Measurements from ENCODE around the gene COL20A1. TPM values are rescaled to one million over a fixed set of nuclear protein-coding genes. Genes with fewer than 3 reads are reported as not detected.
A peak's percentile ranks its signal among the peaks of the same experiment; 100 is the strongest.

Gene COL20A1
- total RNA-seq, 2 donors from 2014 or later, result 0.50 to 0.58 TPM

DNA sequence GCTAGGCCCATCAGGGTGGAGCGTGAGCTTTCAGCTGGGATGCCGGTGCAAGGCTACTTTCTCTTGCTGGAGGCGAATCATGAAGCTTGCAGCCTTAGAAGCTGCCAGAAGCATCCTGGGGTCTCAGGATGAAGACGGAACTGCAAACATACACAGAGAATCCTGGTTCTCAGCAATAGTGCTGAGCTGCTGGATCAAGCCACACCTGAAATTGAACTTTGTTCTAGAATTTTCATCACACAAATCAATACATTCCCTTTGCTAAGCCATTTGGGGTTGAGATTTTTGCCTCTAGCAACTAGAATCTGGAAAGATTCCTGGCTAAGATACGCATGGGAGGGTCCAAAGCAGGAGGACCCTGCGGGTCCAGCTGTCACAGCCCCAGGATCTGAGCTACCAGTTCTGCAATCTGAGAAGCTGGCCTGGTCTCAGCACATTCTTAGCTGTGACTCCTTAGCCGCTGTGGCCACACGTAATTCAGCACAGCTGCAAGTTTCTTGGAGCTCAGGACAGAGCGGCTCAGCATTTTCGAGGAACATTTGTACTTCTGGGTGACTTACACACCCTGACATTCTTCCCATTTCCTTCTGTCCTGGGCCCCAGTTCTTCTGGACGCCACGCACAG is 27.0 kb upstream of the COL20A1 start:
- Mint-ChIP-seq H3K4me1 (ENCODE audit: low read depth) (peaks cover 5% of the 10 kb centered on the region), H3K27me3 (ENCODE audit: low read depth) (peaks cover 19% of the 10 kb centered on the region), H3K36me3 (ENCODE audit: insufficient read depth in 2 of 2) (no peaks in the 10 kb centered on the region), H3K4me3 (no peak overlapping the region), H3K9me3 (no peaks in the 10 kb centered on the region), H3K27ac (no peak overlapping the region)
- ATAC-seq (replicated peaks in 1 of 2) (no peak), DNase-seq (no peak)

DNA sequence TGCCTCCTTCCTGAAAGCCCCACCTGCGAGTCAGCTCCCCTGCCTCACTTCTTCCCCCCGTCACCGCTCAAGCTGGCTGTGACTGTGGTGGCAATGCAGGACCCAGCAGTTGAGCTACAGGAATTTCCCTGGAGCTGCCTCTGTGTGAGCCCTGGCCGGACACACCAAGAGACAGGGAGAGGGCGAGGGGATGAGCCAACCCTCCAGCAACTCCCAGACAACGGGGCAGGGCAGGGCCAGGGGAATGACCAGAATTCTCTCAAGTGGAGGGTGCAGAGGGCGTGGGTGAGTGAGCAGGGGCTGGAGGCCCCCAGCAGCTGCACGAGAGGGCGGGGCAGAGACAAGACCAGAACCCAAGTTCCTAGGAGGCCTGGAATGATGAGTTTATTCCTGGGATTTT is 25.3 kb upstream of the COL20A1 start:
- H3K4me3 Mint-ChIP-seq, result no peak overlapping the region
- H3K27ac Mint-ChIP-seq, result no peak overlapping the region
- peaks cover 13% of the 10 kb centered on the region for H3K27me3 Mint-ChIP-seq (ENCODE audit: low read depth)
- H3K36me3 Mint-ChIP-seq (ENCODE audit: insufficient read depth in 2 of 2), result no peaks in the 10 kb centered on the region
- DNase-seq (no peak), ATAC-seq (replicated peaks in 1 of 2) (no peak)
- H3K4me1 Mint-ChIP-seq (ENCODE audit: low read depth), result peaks cover 13% of the 10 kb centered on the region
- no peaks in the 10 kb centered on the region for H3K9me3 Mint-ChIP-seq

DNA sequence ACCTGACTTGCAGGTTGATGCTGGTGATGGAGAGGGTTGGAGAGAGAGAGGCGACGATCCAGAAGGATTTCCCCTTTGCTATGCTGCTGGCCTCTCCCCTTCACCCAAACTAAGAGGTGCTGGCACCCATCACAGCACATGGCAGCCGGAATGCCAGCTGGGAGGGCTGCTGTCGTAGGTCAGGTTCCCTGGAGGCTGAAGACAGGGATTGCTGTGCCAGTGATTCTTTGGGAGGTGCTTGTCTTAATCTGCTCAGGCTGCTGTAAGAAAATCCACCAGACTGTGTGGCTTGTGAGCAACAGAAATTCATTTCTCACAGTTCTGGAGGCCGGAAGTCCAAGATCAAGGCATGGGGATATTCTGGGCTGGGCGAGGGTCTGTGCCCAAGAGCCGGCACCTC is 24.7 kb upstream of the COL20A1 start:
- H3K27me3 Mint-ChIP-seq (ENCODE audit: low read depth), result peaks cover 7% of the 10 kb centered on the region

DNA sequence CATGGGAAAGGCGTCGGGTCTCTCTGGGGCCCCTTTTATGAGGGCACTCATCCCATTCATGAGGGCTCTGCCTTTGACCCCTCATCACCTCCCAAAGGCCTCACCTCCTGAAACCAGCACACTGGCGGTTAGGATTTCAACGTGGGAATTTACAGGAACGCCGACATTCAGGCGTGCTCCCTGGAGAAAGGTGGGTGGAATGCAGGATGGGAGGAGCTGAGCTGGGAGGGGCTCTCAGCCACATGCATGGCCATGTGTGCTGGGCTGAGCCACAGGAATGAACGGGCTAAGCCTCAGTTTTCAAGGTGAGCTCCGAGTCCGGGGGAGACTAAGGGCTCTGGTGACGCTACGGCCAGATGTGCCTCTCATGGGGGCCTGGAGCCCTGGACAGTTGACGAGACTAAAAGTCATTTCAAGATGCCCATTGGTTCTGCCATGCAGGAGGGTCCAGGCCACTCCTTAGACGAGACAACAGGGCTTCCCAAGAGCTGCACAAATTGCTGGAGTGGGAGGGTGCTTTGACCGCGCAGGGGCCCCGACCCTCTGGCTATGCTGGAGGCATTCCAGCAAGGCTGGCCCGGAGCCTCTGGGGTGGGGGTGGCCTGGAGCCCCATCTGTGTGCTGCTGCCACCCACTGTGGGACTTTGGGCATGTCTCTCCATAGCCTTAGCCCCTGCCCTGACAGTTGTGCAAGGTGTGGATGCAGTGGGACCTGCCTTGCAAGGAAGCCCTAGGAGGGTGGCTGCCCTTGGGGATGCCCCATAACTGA is 24.1 kb upstream of the COL20A1 start:
- Mint-ChIP-seq H3K27me3 (ENCODE audit: low read depth) (peaks cover 6% of the 10 kb centered on the region), H3K36me3 (ENCODE audit: insufficient read depth in 2 of 2) (no peaks in the 10 kb centered on the region), H3K27ac (no peak overlapping the region), H3K4me1 (ENCODE audit: low read depth) (peaks cover 20% of the 10 kb centered on the region), H3K9me3 (no peaks in the 10 kb centered on the region), H3K4me3 (no peak overlapping the region)
- ATAC-seq (replicated peaks in 1 of 2), result no peak
- no peak for DNase-seq

More for the DNA sequence above, 24.7 kb upstream of the COL20A1 start:
- DNase-seq, result no peak
- H3K27ac Mint-ChIP-seq, result no peak overlapping the region
- H3K4me1 Mint-ChIP-seq (ENCODE audit: low read depth), result peaks cover 14% of the 10 kb centered on the region
- H3K4me3 Mint-ChIP-seq, result no peak overlapping the region
- ATAC-seq (replicated peaks in 1 of 2), result no peak
- no peaks in the 10 kb centered on the region for H3K9me3 Mint-ChIP-seq
- H3K36me3 Mint-ChIP-seq (ENCODE audit: insufficient read depth in 2 of 2), result no peaks in the 10 kb centered on the region

DNA sequence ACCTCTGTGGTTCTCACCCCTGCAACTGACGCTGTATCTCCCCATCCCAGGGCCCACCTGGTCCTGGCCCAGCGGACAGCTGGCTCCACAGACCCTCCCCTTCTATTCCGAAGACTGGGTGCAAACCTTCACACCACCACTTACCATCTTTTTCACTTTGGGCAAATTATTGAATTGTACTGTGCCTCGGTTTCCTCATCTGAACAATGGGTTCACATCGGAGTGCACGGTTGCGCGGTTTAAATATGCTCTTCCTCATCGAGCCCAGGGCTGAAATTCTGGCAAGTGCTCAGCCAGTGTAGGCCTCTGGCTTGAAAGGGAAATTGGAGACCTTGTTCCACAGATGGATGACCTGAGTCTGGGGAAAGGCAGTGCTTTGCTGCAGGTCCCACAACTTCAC is 23.3 kb upstream of the COL20A1 start:
- DNase-seq, result no peak
- Mint-ChIP-seq H3K27ac (no peak overlapping the region), H3K4me3 (no peak overlapping the region), H3K36me3 (ENCODE audit: insufficient read depth in 2 of 2) (no peaks in the 10 kb centered on the region), H3K4me1 (ENCODE audit: low read depth) (peaks cover 23% of the 10 kb centered on the region), H3K9me3 (no peaks in the 10 kb centered on the region), H3K27me3 (ENCODE audit: low read depth) (peaks cover under 1% of the 10 kb centered on the region)
- ATAC-seq (replicated peaks in 1 of 2), result no peak

DNA sequence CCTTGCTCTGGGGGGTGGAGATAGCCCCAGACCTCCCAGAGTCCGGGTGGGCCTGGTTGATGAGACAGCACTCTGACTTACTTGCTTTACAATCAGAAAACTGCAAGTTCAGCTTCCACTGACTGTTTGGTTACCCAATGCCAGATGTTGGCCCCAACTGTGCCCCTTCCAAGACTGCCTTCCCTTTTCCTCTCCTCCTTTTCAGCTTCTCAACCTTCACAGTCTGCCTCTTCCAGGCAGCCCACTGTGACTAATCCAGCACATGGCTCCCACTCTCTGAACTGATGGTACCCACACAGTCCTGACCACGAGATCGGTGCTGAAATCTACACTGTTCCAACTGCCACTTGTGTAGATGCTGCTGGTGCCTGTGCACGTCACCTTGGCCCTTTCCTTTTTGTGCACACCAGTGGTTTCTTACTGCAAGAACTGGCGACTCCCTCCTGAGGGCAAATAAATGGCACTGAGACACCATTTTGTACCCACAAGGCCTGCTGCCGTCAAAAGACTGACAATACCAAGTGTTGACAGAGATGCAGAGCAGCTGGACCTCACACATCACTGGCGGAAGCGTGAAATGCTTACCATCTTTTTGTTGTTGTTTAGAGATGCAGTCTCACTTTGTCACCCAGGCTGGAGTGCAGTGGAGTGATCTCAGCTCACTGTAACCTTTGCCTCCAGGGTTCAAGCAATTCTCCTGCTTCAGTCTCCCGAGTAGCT is 22.2 kb upstream of the COL20A1 start:
- DNase-seq (no peak), ATAC-seq (replicated peaks in 1 of 2) (no peak)
- peaks cover 25% of the 10 kb centered on the region for H3K4me1 Mint-ChIP-seq (ENCODE audit: low read depth)
- H3K4me3 Mint-ChIP-seq, result no peak overlapping the region
- H3K27ac Mint-ChIP-seq, result no peak overlapping the region
- H3K27me3 Mint-ChIP-seq (ENCODE audit: low read depth), result no peaks in the 10 kb centered on the region
- H3K9me3 Mint-ChIP-seq, result no peaks in the 10 kb centered on the region
- H3K36me3 Mint-ChIP-seq (ENCODE audit: insufficient read depth in 2 of 2), result no peaks in the 10 kb centered on the region

DNA sequence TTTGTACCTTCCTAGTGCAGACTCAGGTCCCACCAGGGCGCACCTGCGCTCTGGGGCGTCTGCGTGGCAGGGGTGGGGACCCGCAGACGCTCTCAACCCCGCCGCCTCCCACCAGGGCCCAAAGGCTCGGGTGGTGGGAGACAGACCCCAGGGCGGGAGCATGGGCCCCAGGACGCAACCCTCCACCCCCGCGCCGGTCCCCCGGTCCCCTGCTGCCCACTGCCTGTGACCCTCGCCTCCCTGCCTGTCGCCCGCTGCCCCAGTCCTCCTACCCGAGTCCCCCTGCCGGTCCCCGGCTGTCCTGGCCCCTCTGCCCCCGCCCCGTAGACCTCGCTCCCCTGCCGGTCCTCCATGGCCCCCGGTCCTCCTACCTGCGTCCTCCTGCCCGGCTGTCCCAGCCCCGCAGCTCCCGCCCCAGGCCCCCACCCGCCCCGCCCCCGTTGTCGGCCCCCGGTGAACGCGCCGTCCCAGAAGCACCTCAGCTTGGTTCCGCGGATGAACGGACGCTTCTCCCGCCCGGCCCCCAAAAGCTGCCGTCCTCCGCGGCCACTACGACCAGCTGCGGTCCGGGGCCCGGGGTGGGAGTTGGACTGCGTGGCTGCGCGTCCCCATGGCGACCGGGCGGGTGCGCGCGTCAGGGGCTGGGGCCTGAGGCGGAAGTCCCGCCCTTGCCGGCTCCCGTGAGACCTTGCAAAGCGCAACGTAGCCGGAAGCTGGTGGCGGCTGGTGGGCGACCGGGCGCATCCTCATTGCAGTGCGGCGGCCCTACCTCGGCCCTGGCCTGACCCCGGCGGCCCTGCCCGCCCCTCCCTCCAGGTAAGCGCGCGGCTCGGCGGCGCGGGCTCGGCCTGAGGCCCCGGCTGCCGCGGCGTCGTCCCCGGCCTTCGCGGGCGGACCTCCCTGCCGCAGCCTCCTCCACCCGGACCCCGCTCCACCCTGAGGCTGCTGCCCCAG is 20.6 kb upstream of the COL20A1 start, which contains the start of gene ARFGAP1:
TSS of gene ARFGAP1 (plus strand) at position 709 of the 954 bp plus-strand sequence. CDS start 2,768 bp downstream, outside the sequence.
- ATAC-seq (replicated peaks in 1 of 2) (peak; percentile 99), DNase-seq (peak; percentile 93 to 94)
- H3K36me3 Mint-ChIP-seq (ENCODE audit: insufficient read depth in 2 of 2), result no peaks in the 10 kb centered on the region
- H3K9me3 Mint-ChIP-seq, result no peaks in the 10 kb centered on the region
- peak within 1 kb of the TSS; percentile 95 to 96 for H3K4me3 Mint-ChIP-seq
- peaks cover 25% of the 10 kb centered on the region for H3K4me1 Mint-ChIP-seq (ENCODE audit: low read depth)
- peak within 1 kb of the TSS; percentile 95 for H3K27ac Mint-ChIP-seq
- no peaks in the 10 kb centered on the region for H3K27me3 Mint-ChIP-seq (ENCODE audit: low read depth)

DNA sequence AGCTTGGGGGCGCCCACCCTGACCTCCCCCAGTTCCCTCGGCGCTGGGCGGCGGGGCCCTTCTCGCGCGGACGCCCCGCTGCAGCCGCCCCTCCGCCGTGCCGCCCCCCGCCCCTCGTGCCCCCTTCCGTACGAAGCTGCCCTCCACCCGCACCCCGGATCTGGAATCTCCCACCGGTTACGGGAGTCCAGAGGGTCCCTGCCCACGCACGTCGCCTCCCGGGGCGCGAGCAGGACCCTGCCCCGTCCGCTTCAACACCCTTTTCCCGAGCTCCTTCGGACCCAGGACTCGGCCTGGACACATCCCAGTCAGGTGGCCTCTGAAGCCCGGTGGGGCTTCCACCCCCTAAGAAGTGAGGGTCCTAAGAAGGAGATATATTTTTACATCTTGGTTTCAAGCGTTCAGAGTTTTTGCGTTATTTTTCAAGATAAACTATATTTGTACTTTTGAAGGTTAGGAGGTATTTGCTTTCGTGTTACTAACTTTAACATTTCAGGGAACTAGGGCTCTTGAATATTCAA is 19.9 kb upstream of the COL20A1 start:
- Mint-ChIP-seq H3K36me3 (ENCODE audit: insufficient read depth in 2 of 2) (no peaks in the 10 kb centered on the region), H3K9me3 (no peaks in the 10 kb centered on the region), H3K4me1 (ENCODE audit: low read depth) (peaks cover 25% of the 10 kb centered on the region), H3K27me3 (ENCODE audit: low read depth) (no peaks in the 10 kb centered on the region), H3K27ac (peak overlapping the region; percentile 95), H3K4me3 (peak overlapping the region; percentile 95 to 96)
- DNase-seq (no peak), ATAC-seq (replicated peaks in 1 of 2) (peak in 1 of 2 donors; percentile 2)

DNA sequence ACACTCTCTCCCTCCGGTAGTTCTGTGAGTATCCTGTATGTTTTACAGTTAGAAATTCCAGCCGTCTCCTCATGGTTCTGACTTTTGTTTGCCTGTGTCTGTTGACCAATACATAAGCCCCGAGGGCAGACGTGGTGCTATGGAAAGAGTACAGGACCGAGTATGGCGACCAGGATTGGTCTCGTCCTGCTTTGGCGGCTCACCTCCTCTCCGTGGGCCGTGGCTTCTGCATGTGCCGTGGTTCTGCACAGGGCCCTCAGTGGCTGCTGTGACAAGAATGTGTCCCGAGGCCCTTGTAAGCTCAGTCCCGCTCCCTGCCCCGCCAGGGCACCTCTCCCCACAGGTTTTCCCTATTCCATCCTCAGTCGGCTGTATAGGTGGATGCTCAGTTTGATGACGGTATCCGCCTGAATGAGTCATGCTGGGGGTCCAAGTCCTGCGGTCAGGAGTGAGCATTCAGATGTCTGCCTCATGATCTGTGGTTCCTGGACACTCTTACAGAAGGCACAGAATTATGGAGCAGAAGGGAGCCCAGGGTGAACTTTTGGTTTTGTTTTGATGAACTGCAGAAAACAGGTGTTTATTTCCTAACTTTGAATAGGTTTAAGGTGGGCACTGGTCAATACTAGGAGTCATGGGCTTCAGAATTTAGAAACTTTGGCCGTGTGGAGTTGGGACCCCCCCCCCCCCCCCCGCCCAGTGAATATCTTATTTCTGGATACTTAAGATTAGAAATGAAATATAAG is 19.2 kb upstream of the COL20A1 start:
- peak overlapping the region; percentile 95 to 96 for H3K4me3 Mint-ChIP-seq
- no peaks in the 10 kb centered on the region for H3K36me3 Mint-ChIP-seq (ENCODE audit: insufficient read depth in 2 of 2)
- peak overlapping the region; percentile 95 for H3K27ac Mint-ChIP-seq
- H3K27me3 Mint-ChIP-seq (ENCODE audit: low read depth), result no peaks in the 10 kb centered on the region
- peaks cover 25% of the 10 kb centered on the region for H3K4me1 Mint-ChIP-seq (ENCODE audit: low read depth)
- no peaks in the 10 kb centered on the region for H3K9me3 Mint-ChIP-seq
- ATAC-seq (replicated peaks in 1 of 2) (no peak), DNase-seq (no peak)

DNA sequence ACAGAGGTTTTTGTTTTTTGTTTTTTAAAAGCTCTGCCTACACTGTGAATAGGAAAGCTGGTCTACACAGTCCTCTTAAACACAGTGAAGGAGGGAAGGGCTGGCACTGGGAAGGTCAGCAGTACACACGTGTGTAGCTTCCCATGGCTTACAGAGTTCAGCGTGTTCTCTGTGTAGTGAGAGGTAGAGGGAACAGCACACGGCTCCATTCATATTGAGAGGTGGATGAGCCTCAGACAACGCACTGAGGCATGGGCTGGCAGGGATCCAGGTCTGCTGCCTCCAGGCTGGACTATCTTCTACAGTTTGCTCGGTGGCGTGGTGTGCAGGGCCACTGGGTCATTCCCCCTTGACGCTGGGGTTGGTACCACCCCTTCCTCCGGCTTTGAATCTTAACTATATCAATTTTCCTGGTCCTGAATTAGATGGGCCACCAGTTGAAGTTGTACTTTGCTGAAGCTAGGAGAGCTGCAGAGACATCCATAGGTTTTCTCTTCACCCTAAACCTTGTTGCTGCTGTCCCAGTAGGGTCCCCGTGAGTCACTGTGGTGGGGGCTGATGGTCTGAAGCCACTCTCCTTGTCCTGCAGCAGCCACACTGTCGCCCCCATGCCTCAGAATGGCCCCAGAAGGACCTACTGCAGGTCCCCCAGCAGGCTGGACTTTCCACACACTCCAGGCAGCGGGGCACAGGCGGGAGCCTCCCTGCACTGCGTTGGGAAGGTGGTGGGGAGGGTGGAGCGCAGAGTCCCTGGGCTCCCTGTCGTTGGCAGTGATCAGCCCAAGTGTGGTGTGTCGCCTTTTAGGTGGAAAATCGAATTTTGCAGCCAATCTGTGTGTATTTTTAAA is 18.4 kb upstream of the COL20A1 start:
- DNase-seq, result no peak
- Mint-ChIP-seq H3K27ac (peak overlapping the region; percentile 19), H3K27me3 (ENCODE audit: low read depth) (no peaks in the 10 kb centered on the region), H3K4me3 (peak overlapping the region; percentile 29 to 51), H3K36me3 (ENCODE audit: insufficient read depth in 2 of 2) (peaks cover 0 to 2% of the 10 kb centered on the region in 2 donors), H3K9me3 (no peaks in the 10 kb centered on the region), H3K4me1 (ENCODE audit: low read depth) (peaks cover 25% of the 10 kb centered on the region)
- ATAC-seq (replicated peaks in 1 of 2), result no peak

DNA sequence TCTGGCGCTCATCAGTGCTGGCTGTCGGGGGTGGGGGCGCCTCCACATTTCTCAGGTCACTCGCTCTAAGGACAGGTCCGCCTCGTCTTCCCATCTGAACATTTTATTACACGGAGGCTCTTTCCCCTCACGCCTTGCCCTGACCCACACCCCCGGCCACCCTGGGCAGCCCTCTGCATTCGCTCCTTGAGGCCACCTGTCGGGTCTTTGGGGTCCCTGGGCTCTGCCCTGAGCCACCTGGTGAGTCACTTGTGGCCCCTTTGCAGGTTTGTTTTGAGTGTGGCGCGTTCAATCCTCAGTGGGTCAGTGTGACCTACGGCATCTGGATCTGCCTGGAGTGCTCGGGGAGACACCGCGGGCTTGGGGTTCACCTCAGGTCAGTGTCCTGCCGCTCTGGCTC is 17.2 kb upstream of the COL20A1 start:
- Mint-ChIP-seq H3K4me3 (no peak overlapping the region), H3K27ac (no peak overlapping the region), H3K9me3 (no peaks in the 10 kb centered on the region), H3K36me3 (ENCODE audit: insufficient read depth in 2 of 2) (peaks cover 0 to 6% of the 10 kb centered on the region in 2 donors), H3K4me1 (ENCODE audit: low read depth) (peaks cover 25% of the 10 kb centered on the region), H3K27me3 (ENCODE audit: low read depth) (no peaks in the 10 kb centered on the region)
- ATAC-seq (replicated peaks in 1 of 2) (no peak), DNase-seq (no peak)
